H1 (cell line): Measurements from ENCODE around the gene COL2A1. TPM values are rescaled to one million over a fixed set of nuclear protein-coding genes. Genes with fewer than 3 reads are reported as not detected.

Experiments
- CTCF ChIA-PET: fragments of 300-600 bp; sonication (Branson Sonifier 250); formaldehyde crosslinking; loops from one replicate; lab custom pipeline; 2021; ENCODE audit not compliant: partially characterized antibody; lab: Charles Lee
- POLR2A ChIA-PET: fragments of 300-600 bp; sonication (Branson Sonifier 250); formaldehyde crosslinking; loops from one replicate; lab custom pipeline; 2021; ENCODE audit warnings: inconsistent platforms; ENCODE audit not compliant: partially characterized antibody; lab: Charles Lee
- DNase-seq, 2 experiments: peaks; one replicate each; pipeline versions ENCODE4 v3.0.0 to v3.0.0-alpha.2; 2010 to 2022; ENCODE audit warnings: low spot score in 2 of 2, low read depth in 1 of 2, mixed read lengths in 1 of 2
- FAIRE-seq: peaks from 2 replicates; lab custom pipeline; 2011; peaks lifted over from hg19 to GRCh38; lab: Jason Lieb, UNC
- H2AFZ ChIP-seq: 2 replicates; pipeline ENCODE4 v1.8.1; 2012; ENCODE audit warnings: low read length, inconsistent platforms
- H2AK5ac ChIP-seq: 2 replicates; pipeline ENCODE4 v1.6.1; 2013; ENCODE audit warnings: low read depth, low read length
- H2BK120ac ChIP-seq: replicated peaks from 2 replicates; pipeline ENCODE3; 2013; ENCODE audit warnings: low read depth, low read length, inconsistent platforms
- H2BK12ac ChIP-seq: 2 replicates; pipeline ENCODE4 v1.6.1; 2013; ENCODE audit warnings: low read depth, low read length
- H2BK15ac ChIP-seq: 2 replicates; pipeline ENCODE4 v1.6.1; 2013; ENCODE audit warnings: low read length
- H2BK20ac ChIP-seq: 2 replicates; pipeline ENCODE4 v1.6.1; 2013; ENCODE audit warnings: low read length
- H2BK5ac ChIP-seq: 2 replicates; pipeline ENCODE4 v1.6.1; 2013; ENCODE audit warnings: low read depth, low read length
- H3K14ac ChIP-seq: 2 replicates; pipeline ENCODE4 v1.6.1; 2013; ENCODE audit warnings: inconsistent platforms; ENCODE audit not compliant: insufficient read length
- H3K18ac ChIP-seq: 2 replicates; pipeline ENCODE4 v1.6.1; 2013; ENCODE audit warnings: low read length; ENCODE audit errors: extremely low read depth
- H3K23ac ChIP-seq: 2 replicates; pipeline ENCODE4 v1.6.1; 2013; ENCODE audit warnings: inconsistent platforms; ENCODE audit not compliant: insufficient read length
- H3K23me2 ChIP-seq: 2 replicates; pipeline ENCODE4 v1.6.1; 2013; ENCODE audit warnings: low read depth, low read length
- H3K27ac ChIP-seq: 2 replicates; pipeline ENCODE4 v1.6.1; 2011; ENCODE audit warnings: low read depth, low read length, inconsistent platforms
- H3K27me3 ChIP-seq, 4 experiments: replicated peaks in 1 of 4; 1 replicate in 1 of 4; 2 replicates in 3 of 4; pipeline versions ENCODE4 v1.6.1 to v1.8.1; 2011 to 2013; ENCODE audit warnings: low read length in 3 of 4, mild to moderate bottlenecking in 3 of 4, inconsistent platforms in 2 of 4, mixed read lengths in 2 of 4, moderate library complexity in 1 of 4; ENCODE audit not compliant: control insufficient read depth in 3 of 4, insufficient read depth in 3 of 4; ENCODE audit errors: extremely low read depth in 1 of 4
- H3K36me3 ChIP-seq, 4 experiments: 2 replicates each; pipeline versions ENCODE4 v1.6.1 to v1.8.1; 2011 to 2013; ENCODE audit warnings: mild to moderate bottlenecking in 4 of 4, low read length in 3 of 4, moderate library complexity in 2 of 4, control low read depth in 1 of 4, inconsistent platforms in 1 of 4; ENCODE audit not compliant: insufficient read depth in 4 of 4, control insufficient read depth in 2 of 4
- H3K4ac ChIP-seq: replicated peaks from 2 replicates; pipeline ENCODE3; 2013; ENCODE audit warnings: low read length, low read depth, mixed read lengths, inconsistent platforms; ENCODE audit not compliant: insufficient read length
- H3K4me1 ChIP-seq, 4 experiments: replicated peaks in 1 of 4; 1 replicate in 1 of 4; 2 replicates in 3 of 4; pipeline versions ENCODE4 v1.6.1 to v1.8.1; 2011 to 2013; ENCODE audit warnings: low read length in 3 of 4, inconsistent platforms in 2 of 4, mixed read lengths in 1 of 4; ENCODE audit not compliant: insufficient read depth in 4 of 4, control insufficient read depth in 3 of 4
- H3K4me2 ChIP-seq, 2 experiments: 2 replicates each; pipeline versions ENCODE4 v1.6.1 to v1.8.1; 2011 to 2013; ENCODE audit warnings: low read depth in 2 of 2, low read length in 2 of 2, control low read depth in 1 of 2, inconsistent platforms in 1 of 2, mild to moderate bottlenecking in 1 of 2; ENCODE audit not compliant: insufficient read depth in 1 of 2
- H3K4me3 ChIP-seq, 4 experiments: fragments of 200-600, 300-600 bp in 1 of 4; sonication (generic), shearing (Covaris generic), sonication (Bioruptor Twin) in 1 of 4; 2 replicates each; pipeline versions ENCODE4 v1.5.1 to v1.8.1; 2011 to 2016; ENCODE audit warnings: low read length in 4 of 4, low read depth in 3 of 4, control low read depth in 2 of 4, inconsistent platforms in 2 of 4, mild to moderate bottlenecking in 2 of 4, mixed read lengths in 1 of 4, moderate library complexity in 1 of 4; ENCODE audit not compliant: insufficient read depth in 2 of 4; ENCODE audit errors: extremely low read depth in 1 of 4
- H3K56ac ChIP-seq: replicated peaks from 2 replicates; pipeline ENCODE3; 2013; ENCODE audit warnings: low read depth, mild to moderate bottlenecking, mixed read lengths, low read length, inconsistent platforms; ENCODE audit not compliant: insufficient read length
- H3K79me1 ChIP-seq: 2 replicates; pipeline ENCODE4 v1.6.1; 2013; ENCODE audit warnings: low read depth, low read length, control low read depth
- H3K79me2 ChIP-seq, 2 experiments: 2 replicates each; pipeline versions ENCODE4 v1.6.1 to v1.8.1; 2012 to 2013; ENCODE audit warnings: low read length in 2 of 2, mild to moderate bottlenecking in 2 of 2, inconsistent platforms in 1 of 2; ENCODE audit not compliant: insufficient read depth in 2 of 2, control insufficient read depth in 1 of 2
- H3K9ac ChIP-seq, 4 experiments: replicated peaks in 1 of 4; 1 replicate in 1 of 4; 2 replicates in 3 of 4; pipeline versions ENCODE4 v1.6.1 to v1.8.1; 2011 to 2013; ENCODE audit warnings: low read depth in 3 of 4, low read length in 3 of 4, control low read depth in 2 of 4, mild to moderate bottlenecking in 2 of 4, moderate library complexity in 2 of 4, inconsistent platforms in 1 of 4; ENCODE audit errors: extremely low read depth in 1 of 4
- H3K9me3 ChIP-seq, 2 experiments: 2 replicates each; pipeline versions ENCODE4 v1.6.1 to v1.8.1; 2012 to 2013; ENCODE audit warnings: mild to moderate bottlenecking in 2 of 2, moderate library complexity in 2 of 2, control low read depth in 1 of 2, inconsistent platforms in 1 of 2, low read depth in 1 of 2, low read length in 1 of 2, mixed read lengths in 1 of 2; ENCODE audit not compliant: insufficient read depth in 2 of 2
- H4K20me1 ChIP-seq, 2 experiments: replicated peaks in 1 of 2; 2 replicates each; pipeline versions ENCODE3 to v1.8.1; 2011 to 2013; ENCODE audit warnings: inconsistent platforms in 2 of 2, low read length in 2 of 2, mild to moderate bottlenecking in 1 of 2; ENCODE audit not compliant: insufficient read depth in 2 of 2, control insufficient read depth in 1 of 2
- H4K5ac ChIP-seq: 2 replicates; pipeline ENCODE4 v1.6.1; 2013; ENCODE audit warnings: low read length, low read depth, mixed read lengths, inconsistent platforms; ENCODE audit not compliant: insufficient read length
- H4K8ac ChIP-seq: 2 replicates; pipeline ENCODE4 v1.8.0; 2013; ENCODE audit warnings: mild to moderate bottlenecking, moderate library complexity, low read length, inconsistent platforms; ENCODE audit not compliant: insufficient read depth; ENCODE audit errors: extremely low read depth
- H4K91ac ChIP-seq: replicated peaks from 2 replicates; pipeline ENCODE3; 2013; ENCODE audit warnings: low read length, mixed read lengths, inconsistent platforms; ENCODE audit not compliant: insufficient read length
- BRCA1 ChIP-seq: IDR thresholded peaks from 2 replicates; pipeline ENCODE4 v1.6.1; 2012; ENCODE audit warnings: low read depth, low read length, improper control_type of control experiment
- CREB1 ChIP-seq: IDR thresholded peaks from 2 replicates; pipeline ENCODE4 v1.6.1; 2012; ENCODE audit warnings: inconsistent platforms
- EP300 ChIP-seq, 2 experiments: IDR thresholded peaks; 1 replicate in 1 of 2; 2 replicates in 1 of 2; pipeline ENCODE4 v1.6.1; 2011 to 2012; ENCODE audit warnings: low read depth in 2 of 2, low read length in 2 of 2, mild to moderate bottlenecking in 2 of 2, borderline replicate concordance in 1 of 2, inconsistent platforms in 1 of 2, moderate library complexity in 1 of 2
- HDAC6 ChIP-seq: IDR thresholded peaks from one replicate; pipeline ENCODE4 v1.7.1; 2012; ENCODE audit warnings: low read depth, mild to moderate bottlenecking, inconsistent platforms, low read length, moderate library complexity
- POLR2A ChIP-seq, 2 experiments: IDR thresholded peaks; 1 replicate in 1 of 2; 2 replicates in 1 of 2; pipeline ENCODE4 v1.6.1; 2011; ENCODE audit warnings: low read depth in 2 of 2, low read length in 2 of 2, mild to moderate bottlenecking in 2 of 2; ENCODE audit errors: control extremely low read depth in 1 of 2
- RFX5 ChIP-seq: IDR thresholded peaks from 2 replicates; pipeline ENCODE4 v1.6.1; 2011; ENCODE audit warnings: low read depth, low read length, improper control_type of control experiment, borderline replicate concordance
- SP4 ChIP-seq: IDR thresholded peaks from 2 replicates; pipeline ENCODE4 v1.6.1; 2012; ENCODE audit warnings: low read length, inconsistent platforms
- TAF1 ChIP-seq: IDR thresholded peaks from 2 replicates; pipeline ENCODE4 v1.6.1; 2011; ENCODE audit warnings: mild to moderate bottlenecking, low read depth, low read length
- WGBS, 2 experiments: shearing (Covaris generic) in 1 of 2; methylation state at CpG; one replicate each; pipeline versions ENCODE4 v1.1.6 to v1.1.7; 2013 to 2015; ENCODE audit warnings: low lambda C conversion rate in 2 of 2, mixed read lengths in 2 of 2, inconsistent platforms in 1 of 2, low coverage in 1 of 2, missing lambda C conversion rate in 1 of 2; ENCODE audit not compliant: insufficient replicate concordance in 2 of 2, insufficient coverage in 1 of 2, insufficient read length in 1 of 2; ENCODE audit errors: extremely low coverage in 1 of 2, missing lambda C conversion rate in 1 of 2; 5-methylcytosine and 5-hydroxymethylcytosine counted together
- polyA plus RNA-seq, 7 experiments: library from polyadenylated mRNA; depleted of rRNA in 3 of 7; stranded (reverse) in 5 of 7; unstranded in 2 of 7; fragments of >200 nt in 5 of 7; fragments of 200-250 nt in 2 of 7; gene quantifications; 1 replicate in 5 of 7; 2 replicates in 1 of 7; 4 replicates in 1 of 7; pipeline versions ENCODE4 v1.2.1 to v1.2.3, GENCODE V29; 2011 to 2013; ENCODE audit warnings: missing spikeins in 2 of 7, mixed read lengths in 2 of 7
- total RNA-seq: library from RNA; stranded (reverse); fragmentation: NEBNext Ultra II Directional; extraction: Animal tissue kit (Norgen Biotek cat#: 25700); gene quantifications from 2 replicates; pipeline ENCODE4 v1.2.1, GENCODE V29; 2021
- TF ChIP-seq, protein P1 (sequence below), 3 experiments: IDR thresholded peaks; 1 replicate in 2 of 3; 2 replicates in 1 of 3; pipeline versions ENCODE4 v1.5.1 to v1.6.1; 2011; ENCODE audit warnings: low read length in 3 of 3, mild to moderate bottlenecking in 3 of 3, inconsistent platforms in 2 of 3, low read depth in 1 of 3, moderate library complexity in 1 of 3; ENCODE audit not compliant: insufficient read depth in 1 of 3; ENCODE audit errors: control extremely low read depth in 1 of 3
- TF ChIP-seq, protein P2 (sequence below): IDR thresholded peaks from 2 replicates; pipeline ENCODE4 v1.6.1; 2012; ENCODE audit warnings: inconsistent platforms
- TF ChIP-seq, protein P3 (sequence below): IDR thresholded peaks from 2 replicates; pipeline ENCODE4 v1.6.1; 2011; ENCODE audit warnings: low read length, improper control_type of control experiment

COL2A1 gene
- total and polyA plus RNA-seq, 2 of the 8 experiments (the other 6 are each of a cell fraction or from before 2014, with no cell fraction given) = 4.2 to 14.6 TPM

DNA sequence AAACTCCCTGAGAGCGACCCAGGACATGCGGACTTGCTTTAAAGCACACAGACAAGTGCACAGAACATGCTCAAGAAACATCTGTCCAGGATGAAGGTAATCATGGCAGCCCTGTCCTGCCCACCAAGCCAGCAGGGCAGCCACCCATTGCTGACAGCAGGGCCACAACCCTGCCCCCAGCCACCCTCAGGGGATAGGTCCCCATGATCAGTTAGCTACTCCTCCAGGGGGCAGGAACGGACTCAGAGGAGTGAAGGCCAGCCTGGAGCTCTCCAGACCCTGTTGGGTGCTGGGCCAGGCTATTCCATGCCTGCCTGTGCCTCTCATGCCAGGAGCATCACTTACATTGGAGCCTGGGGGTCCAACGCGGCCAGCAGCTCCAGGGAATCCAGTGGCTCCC is 25.1 kb downstream of the COL2A1 start:
- no peak overlapping the region for H3K4me3 ChIP-seq
- H2AK5ac ChIP-seq = no peak overlapping the region
- H3K23ac ChIP-seq = no peak overlapping the region
- H2BK15ac ChIP-seq = no peak overlapping the region
- no peaks in the 10 kb centered on the region for H3K36me3 ChIP-seq
- H4K20me1 ChIP-seq = no peaks in the 10 kb centered on the region
- H3K23me2 ChIP-seq = no peaks in the 10 kb centered on the region
- FAIRE-seq (no peak), DNase-seq (no peak)
- no peaks in the 10 kb centered on the region for H3K79me2 ChIP-seq
- H3K9me3 ChIP-seq = no peaks in the 10 kb centered on the region
- ChIA-PET POLR2A (interaction anchor here (1.1 kb wide), 1 partner anchor 12 kb away, joined by 3 read pairs; no protein-coding TSS in a partner anchor), CTCF (interaction anchor here (0.9 to 4.2 kb wide), 7 partner anchors 10 to 83 kb away, joined by 3 to 22 read pairs (median 6); partner anchors contain the start of gene TMEM106C)
- H2BK12ac ChIP-seq = no peak overlapping the region
- H4K5ac ChIP-seq = no peak overlapping the region
- H3K4me1 ChIP-seq = no peaks in the 10 kb centered on the region
- H3K56ac ChIP-seq = no peak overlapping the region
- no peak overlapping the region for H2BK120ac ChIP-seq
- H2BK20ac ChIP-seq = no peak overlapping the region
- no peak overlapping the region for H2BK5ac ChIP-seq
- peak overlapping the region; percentile 71 for H4K8ac ChIP-seq
- H3K27me3 ChIP-seq = no peaks in the 10 kb centered on the region; a peak in 2 of 7 replicates
- no peak overlapping the region for H3K18ac ChIP-seq
- no peak overlapping the region for H3K9ac ChIP-seq
- no peaks in the 10 kb centered on the region for H3K79me1 ChIP-seq
- no peak overlapping the region for H3K14ac ChIP-seq
- H3K4ac ChIP-seq = no peak overlapping the region
- 88% methylated on average over 5 of the region's 5 CpGs; no CpG with 5 or more reads in 1 of the 2 experiments for WGBS, 2 experiments
- H3K27ac ChIP-seq = no peak overlapping the region
- no peak overlapping the region for H2AFZ ChIP-seq
- H3K4me2 ChIP-seq = no peak overlapping the region
- H4K91ac ChIP-seq = no peak overlapping the region
- TF ChIP-seq, protein P1, sequence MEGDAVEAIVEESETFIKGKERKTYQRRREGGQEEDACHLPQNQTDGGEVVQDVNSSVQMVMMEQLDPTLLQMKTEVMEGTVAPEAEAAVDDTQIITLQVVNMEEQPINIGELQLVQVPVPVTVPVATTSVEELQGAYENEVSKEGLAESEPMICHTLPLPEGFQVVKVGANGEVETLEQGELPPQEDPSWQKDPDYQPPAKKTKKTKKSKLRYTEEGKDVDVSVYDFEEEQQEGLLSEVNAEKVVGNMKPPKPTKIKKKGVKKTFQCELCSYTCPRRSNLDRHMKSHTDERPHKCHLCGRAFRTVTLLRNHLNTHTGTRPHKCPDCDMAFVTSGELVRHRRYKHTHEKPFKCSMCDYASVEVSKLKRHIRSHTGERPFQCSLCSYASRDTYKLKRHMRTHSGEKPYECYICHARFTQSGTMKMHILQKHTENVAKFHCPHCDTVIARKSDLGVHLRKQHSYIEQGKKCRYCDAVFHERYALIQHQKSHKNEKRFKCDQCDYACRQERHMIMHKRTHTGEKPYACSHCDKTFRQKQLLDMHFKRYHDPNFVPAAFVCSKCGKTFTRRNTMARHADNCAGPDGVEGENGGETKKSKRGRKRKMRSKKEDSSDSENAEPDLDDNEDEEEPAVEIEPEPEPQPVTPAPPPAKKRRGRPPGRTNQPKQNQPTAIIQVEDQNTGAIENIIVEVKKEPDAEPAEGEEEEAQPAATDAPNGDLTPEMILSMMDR (IDR thresholded peaks at IDR 0.05; ENCODE audit: control extremely low read depth in 1 of 3, insufficient read depth in 1 of 3, low read depth in 1 of 3, low read length in 3 of 3) = no peak
- TF ChIP-seq POLR2A (IDR thresholded peaks at IDR 0.05; ENCODE audit: control extremely low read depth in 1 of 2, low read depth in 2 of 2, low read length in 2 of 2) (no peak), HDAC6 (no peak), BRCA1 (no peak), TAF1 (no peak), RFX5 (no peak), EP300 (IDR thresholded peaks at IDR 0.05; ENCODE audit: borderline replicate concordance in 1 of 2, low read depth in 2 of 2, low read length in 2 of 2) (no peak), SP4 (no peak), CREB1 (no peak)
- TF ChIP-seq, protein P2, sequence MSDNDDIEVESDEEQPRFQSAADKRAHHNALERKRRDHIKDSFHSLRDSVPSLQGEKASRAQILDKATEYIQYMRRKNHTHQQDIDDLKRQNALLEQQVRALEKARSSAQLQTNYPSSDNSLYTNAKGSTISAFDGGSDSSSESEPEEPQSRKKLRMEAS = no peak
- TF ChIP-seq, protein P3, sequence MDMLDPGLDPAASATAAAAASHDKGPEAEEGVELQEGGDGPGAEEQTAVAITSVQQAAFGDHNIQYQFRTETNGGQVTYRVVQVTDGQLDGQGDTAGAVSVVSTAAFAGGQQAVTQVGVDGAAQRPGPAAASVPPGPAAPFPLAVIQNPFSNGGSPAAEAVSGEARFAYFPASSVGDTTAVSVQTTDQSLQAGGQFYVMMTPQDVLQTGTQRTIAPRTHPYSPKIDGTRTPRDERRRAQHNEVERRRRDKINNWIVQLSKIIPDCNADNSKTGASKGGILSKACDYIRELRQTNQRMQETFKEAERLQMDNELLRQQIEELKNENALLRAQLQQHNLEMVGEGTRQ = no peak
